ENCODE measurements around the gene HCN1. TPM values are rescaled to one million over a fixed set of nuclear protein-coding genes. Genes with fewer than 3 reads are reported as not detected.

HCN1 gene
- total RNA-seq, 2 donors from 2014 or later = 5.9 to 10.8 TPM

DNA sequence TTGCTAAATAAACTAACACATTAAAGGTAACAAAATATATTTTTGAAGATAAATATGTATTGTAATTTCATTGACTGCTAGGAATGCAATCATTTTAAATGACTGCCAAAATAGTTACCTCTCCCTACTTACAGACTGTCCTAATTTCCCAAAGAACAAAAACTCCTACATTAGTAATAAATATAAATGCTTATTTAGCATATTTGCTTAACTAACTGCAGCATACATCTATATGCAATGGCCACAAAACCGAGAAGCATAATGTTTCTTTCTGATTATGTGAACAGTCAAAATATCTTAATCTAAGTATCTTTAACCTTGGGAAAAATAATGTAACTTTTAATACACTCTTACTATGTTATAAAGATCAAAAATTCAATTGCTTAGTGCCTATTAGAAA lies 431.7 kb downstream of the HCN1 start:
- no peaks in the 10 kb centered on the region for H3K4me1 ChIP-seq (ENCODE audit: control insufficient read depth, insufficient read depth, low read length)
- H3K36me3 Mint-ChIP-seq (ENCODE audit: low read depth) = peaks cover 8% of the 10 kb centered on the region
- no peaks in the 10 kb centered on the region for H3K36me3 ChIP-seq (ENCODE audit: control insufficient read depth, insufficient read depth, low read length)
- H3K27me3 ChIP-seq (ENCODE audit: control insufficient read depth, insufficient read depth, low read length, poor library complexity, severe bottlenecking) = no peaks in the 10 kb centered on the region
- H3K9me3 ChIP-seq (ENCODE audit: control insufficient read depth, low read length) = no peaks in the 10 kb centered on the region
- no peaks in the 10 kb centered on the region for H3K4me1 Mint-ChIP-seq
- no peaks in the 10 kb centered on the region for H3K27me3 Mint-ChIP-seq (ENCODE audit: insufficient read depth)
- no peak overlapping the region for H3K4me3 ChIP-seq (ENCODE audit: low read length)
- H3K4me3 Mint-ChIP-seq = no peak overlapping the region
- no peak for DNase-seq
- no peak overlapping the region for H3K27ac ChIP-seq (ENCODE audit: low read depth, low read length)
- no peak overlapping the region for H3K9ac ChIP-seq (ENCODE audit: extremely low read depth, low read length, poor library complexity, severe bottlenecking)
- no peak overlapping the region for H3K27ac Mint-ChIP-seq
- TF ChIP-seq CTCF (conservative IDR thresholded peaks at IDR 0.05) = no peak
- H3K9me3 Mint-ChIP-seq = peaks cover 1% of the 10 kb centered on the region
- no CpG with 5 or more reads among the region's 1 CpG for WGBS, 2 experiments (ENCODE audit: insufficient coverage in 1 of 2, insufficient read length in 1 of 2)

DNA sequence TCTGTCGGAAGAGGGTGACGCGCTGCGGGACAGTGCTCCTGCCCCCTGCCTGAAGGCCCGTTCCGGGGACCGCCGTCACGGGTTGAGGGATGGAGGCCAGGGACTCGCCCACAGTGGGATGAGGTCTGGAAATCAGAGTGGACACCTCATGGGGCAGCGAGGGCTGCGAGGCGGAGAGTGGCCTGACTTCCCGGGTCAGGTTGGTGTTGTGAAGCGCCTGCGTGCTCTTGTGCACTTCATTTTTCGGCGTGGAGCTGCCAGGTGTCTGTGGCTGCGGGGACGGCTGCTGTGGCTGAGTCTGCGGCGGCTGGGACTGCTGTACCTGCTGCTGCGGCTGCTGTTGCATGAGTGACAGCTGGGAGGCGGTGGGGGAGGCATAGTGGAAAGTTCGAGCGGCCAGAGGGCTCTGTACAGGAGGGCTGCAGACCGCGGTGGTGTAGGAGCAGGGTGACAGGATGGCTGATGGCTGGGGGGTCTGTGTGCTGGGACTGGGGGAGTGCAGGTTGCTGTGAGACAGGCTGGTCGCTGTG lies 434.1 kb downstream of the HCN1 start:
- Histone ChIP-seq H3K9me3 (ENCODE audit: control insufficient read depth, low read length) (no peaks in the 10 kb centered on the region), H3K9ac (ENCODE audit: extremely low read depth, low read length, poor library complexity, severe bottlenecking) (no peak overlapping the region), H3K4me3 (ENCODE audit: low read length) (no peak overlapping the region), H3K36me3 (ENCODE audit: control insufficient read depth, insufficient read depth, low read length) (no peaks in the 10 kb centered on the region), H3K27ac (ENCODE audit: low read depth, low read length) (no peak overlapping the region), H3K27me3 (ENCODE audit: control insufficient read depth, insufficient read depth, low read length, poor library complexity, severe bottlenecking) (no peaks in the 10 kb centered on the region), H3K4me1 (ENCODE audit: control insufficient read depth, insufficient read depth, low read length) (no peaks in the 10 kb centered on the region)
- Mint-ChIP-seq H3K36me3 (ENCODE audit: low read depth) (peaks cover 8% of the 10 kb centered on the region), H3K4me3 (no peak overlapping the region), H3K4me1 (no peaks in the 10 kb centered on the region), H3K27me3 (ENCODE audit: insufficient read depth) (no peaks in the 10 kb centered on the region), H3K9me3 (peaks cover 1% of the 10 kb centered on the region), H3K27ac (no peak overlapping the region)
- DNase-seq = no peak
- no peak for TF ChIP-seq CTCF (conservative IDR thresholded peaks at IDR 0.05)
- WGBS, 2 experiments (ENCODE audit: insufficient coverage in 1 of 2, insufficient read length in 1 of 2) = 95 to 97% methylated on average over 27 to 29 of the region's 29 CpGs

GRCh38 chr5:45261125-45261524 lies 435.1 kb downstream of the HCN1 start:
- Mint-ChIP-seq H3K4me1 (no peaks in the 10 kb centered on the region), H3K27ac (no peak overlapping the region), H3K9me3 (peaks cover 1% of the 10 kb centered on the region), H3K27me3 (ENCODE audit: insufficient read depth) (no peaks in the 10 kb centered on the region), H3K4me3 (no peak overlapping the region), H3K36me3 (ENCODE audit: low read depth) (peaks cover 8% of the 10 kb centered on the region)
- H3K9ac ChIP-seq (ENCODE audit: extremely low read depth, low read length, poor library complexity, severe bottlenecking) = no peak overlapping the region
- H3K36me3 ChIP-seq (ENCODE audit: control insufficient read depth, insufficient read depth, low read length) = no peaks in the 10 kb centered on the region
- WGBS, 2 experiments (ENCODE audit: insufficient coverage in 1 of 2, insufficient read length in 1 of 2) = 91% methylated on average over 4 of the region's 4 CpGs; no CpG with 5 or more reads in 1 of the 2 experiments
- no peaks in the 10 kb centered on the region for H3K4me1 ChIP-seq (ENCODE audit: control insufficient read depth, insufficient read depth, low read length)
- H3K27me3 ChIP-seq (ENCODE audit: control insufficient read depth, insufficient read depth, low read length, poor library complexity, severe bottlenecking) = no peaks in the 10 kb centered on the region
- DNase-seq = no peak
- no peak for TF ChIP-seq CTCF (conservative IDR thresholded peaks at IDR 0.05)
- no peak overlapping the region for H3K27ac ChIP-seq (ENCODE audit: low read depth, low read length)
- no peaks in the 10 kb centered on the region for H3K9me3 ChIP-seq (ENCODE audit: control insufficient read depth, low read length)
- H3K4me3 ChIP-seq (ENCODE audit: low read length) = no peak overlapping the region
